Bronchial epithelial cell (primary cell): ENCODE results near the gene CYTH3. TPM values are rescaled to one million over a fixed set of nuclear protein-coding genes. Genes with fewer than 3 reads are reported as not detected.

Experiments
- DNase-seq: peaks from one replicate; pipeline ENCODE4 v3.0.0-alpha.2; 2010; ENCODE audit warnings: low read depth
- FAIRE-seq: peaks from 2 replicates; lab custom pipeline; 2011; peaks lifted over from hg19 to GRCh38; lab: Jason Lieb, UNC
- H3K27me3 ChIP-seq: 2 replicates; pipeline ENCODE4 v1.5.1; 2011; ENCODE audit warnings: low read length; ENCODE audit not compliant: control insufficient read depth, insufficient read depth
- H3K36me3 ChIP-seq: 2 replicates; pipeline ENCODE4 v1.5.1; 2011; ENCODE audit warnings: low read length; ENCODE audit not compliant: control insufficient read depth, insufficient read depth
- H3K4me3 ChIP-seq: 2 replicates; pipeline ENCODE4 v1.5.1; 2011; ENCODE audit warnings: mild to moderate bottlenecking, low read depth, low read length, control low read depth
- CTCF ChIP-seq: IDR thresholded peaks from 2 replicates; pipeline ENCODE4 v1.5.1; 2011; ENCODE audit warnings: mild to moderate bottlenecking, moderate library complexity, low read length, control low read depth, inconsistent platforms; ENCODE audit not compliant: insufficient read depth, severe bottlenecking
- total RNA-seq: library from RNA; depleted of rRNA; stranded (reverse); fragments of >200 nt; gene quantifications from 2 replicates; pipeline ENCODE4 v1.2.1, GENCODE V29; 2014

The CYTH3 gene
- total RNA-seq, 1 donor from 2014 or later, result 11.6 TPM

- Histone ChIP-seq H3K36me3 (no peaks in the 10 kb centered on the region), H3K4me3 (no peak overlapping the region), H3K27me3 (no peaks in the 10 kb centered on the region)
- FAIRE-seq, result no peak
- no peak for TF ChIP-seq CTCF
- no peak for DNase-seq
Observed at GRCh38 chr7:6278749-6279310, 6.4 kb upstream of the CYTH3 start.

GRCh38 chr7:6277476-6277875 lies 5.1 kb upstream of the CYTH3 start:
- Histone ChIP-seq H3K36me3 (no peaks in the 10 kb centered on the region), H3K27me3 (no peaks in the 10 kb centered on the region), H3K4me3 (no peak overlapping the region)
- TF ChIP-seq CTCF, result no peak
- DNase-seq (no peak), FAIRE-seq (no peak)

- no peak overlapping the region for H3K4me3 ChIP-seq
- TF ChIP-seq CTCF, result no peak
- no peak for FAIRE-seq
- peak; percentile 32 for DNase-seq
- H3K36me3 ChIP-seq, result no peaks in the 10 kb centered on the region
- no peaks in the 10 kb centered on the region for H3K27me3 ChIP-seq
Observed at GRCh38 chr7:6276911-6277408, 4.5 kb upstream of the CYTH3 start.

GRCh38 chr7:6274743-6275142 lies 2.3 kb upstream of the CYTH3 start:
- DNase-seq, result no peak
- no peak for TF ChIP-seq CTCF
- H3K4me3 ChIP-seq, result no peak overlapping the region
- H3K27me3 ChIP-seq, result no peaks in the 10 kb centered on the region
- H3K36me3 ChIP-seq, result no peaks in the 10 kb centered on the region
- no peak for FAIRE-seq

GRCh38 chr7:6273917-6274630 lies 1.6 kb upstream of the CYTH3 start:
- H3K4me3 ChIP-seq, result no peak overlapping the region
- TF ChIP-seq CTCF, result no peak
- H3K36me3 ChIP-seq, result no peaks in the 10 kb centered on the region
- no peaks in the 10 kb centered on the region for H3K27me3 ChIP-seq
- no peak for FAIRE-seq
- DNase-seq, result no peak
